Thoracic aorta (tissue), 2 donors: Measurements from ENCODE around the gene BRCC3. TPM values are rescaled to one million over a fixed set of nuclear protein-coding genes. Genes with fewer than 3 reads are reported as not detected.

Experiments used
- ATAC-seq: fragments of 150-250 bp; one replicate; pipeline ENCODE4 v1.8.0; 2017; ENCODE audit warnings: low read depth; ENCODE audit not compliant: insufficient number of reproducible peaks, low FRiP score
- DNase-seq: peaks from one replicate; pipeline ENCODE4 v3.0.0-alpha.2; 2020; ENCODE audit warnings: low spot score
- H3K27ac ChIP-seq, 2 donors: fragments of 200-600 bp; sonication (generic); 1 replicate in 1 of 2; 2 replicates in 1 of 2; pipeline ENCODE4 v1.5.1; 2016; ENCODE audit warnings: mild to moderate bottlenecking in 2 of 2, moderate library complexity in 2 of 2
- H3K27me3 ChIP-seq: fragments of 200-600 bp; sonication (generic); replicated peaks from 2 replicates; pipeline ENCODE4 v1.6.0; 2016; ENCODE audit warnings: mild to moderate bottlenecking; ENCODE audit not compliant: insufficient read depth
- H3K36me3 ChIP-seq: fragments of 200-600 bp; sonication (generic); one replicate; pipeline ENCODE4 v1.5.1; 2016
- H3K4me1 ChIP-seq, 2 donors: fragments of 200-600 bp; sonication (generic); 1 replicate in 1 of 2; 2 replicates in 1 of 2; pipeline versions ENCODE4 v1.5.1 to v1.6.0; 2016; ENCODE audit warnings: low read depth in 2 of 2, mild to moderate bottlenecking in 1 of 2; ENCODE audit not compliant: control insufficient read depth in 1 of 2
- H3K4me3 ChIP-seq: fragments of 200-600 bp; sonication (generic); 2 replicates; pipeline ENCODE4 v1.5.1; 2016; ENCODE audit warnings: mild to moderate bottlenecking
- H3K9me3 ChIP-seq: fragments of 200-600 bp; sonication (generic); 2 replicates; pipeline ENCODE4 v1.5.1; 2016
- total RNA-seq, 2 donors: library from RNA; depleted of rRNA; stranded (reverse); fragments of >200 nt; gene quantifications; one replicate each; pipeline versions ENCODE4 v1.1.0 to v1.2.3, GENCODE V29; 2016
- TF ChIP-seq, protein P1 (sequence below): fragments of 200-600 bp; sonication (generic); IDR thresholded peaks from one replicate; pipeline ENCODE4 v1.5.1; 2019; ENCODE audit warnings: antibody characterized with exemption

BRCC3 gene
- total RNA-seq, 2 donors from 2014 or later, result 6.2 to 14.2 TPM

DNA sequence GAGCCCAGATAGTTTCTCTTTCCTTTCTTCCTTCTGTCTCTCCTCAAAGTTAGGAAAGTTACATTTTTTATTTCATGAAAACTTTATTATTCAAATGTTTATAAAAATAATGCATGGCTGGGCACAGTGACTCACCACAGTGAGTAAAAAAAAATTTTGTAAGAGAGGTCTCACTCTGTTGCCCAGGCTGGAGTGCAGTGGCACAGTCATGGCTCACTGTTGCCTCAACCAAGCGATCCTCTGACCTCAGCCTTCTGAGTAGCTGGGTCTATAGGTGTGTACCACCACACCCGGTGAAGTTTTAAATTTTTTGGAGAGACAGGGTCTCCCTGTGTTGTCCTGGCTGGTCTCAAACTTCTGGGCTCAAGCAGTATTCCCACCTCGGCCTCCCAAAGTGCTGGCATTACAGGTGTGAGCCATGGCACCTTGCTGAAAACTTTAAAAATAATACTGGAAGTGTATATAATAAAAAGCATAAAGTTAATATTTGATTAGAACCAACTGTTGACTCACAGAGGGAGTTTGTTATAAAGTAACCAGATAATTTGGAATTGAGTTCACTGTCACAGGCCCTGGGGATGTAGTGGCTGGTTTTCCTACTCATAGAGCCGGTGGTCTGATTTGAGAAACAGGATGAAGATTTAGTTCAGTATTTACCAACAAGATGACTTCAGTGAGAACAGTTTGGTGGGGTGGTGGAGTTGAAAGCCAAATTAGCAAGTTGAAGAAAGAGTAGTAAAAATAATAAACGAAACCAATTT, 18.4 kb upstream of the BRCC3 start:
- H3K9me3 ChIP-seq, result no peaks in the 10 kb centered on the region
- TF ChIP-seq, protein P1, sequence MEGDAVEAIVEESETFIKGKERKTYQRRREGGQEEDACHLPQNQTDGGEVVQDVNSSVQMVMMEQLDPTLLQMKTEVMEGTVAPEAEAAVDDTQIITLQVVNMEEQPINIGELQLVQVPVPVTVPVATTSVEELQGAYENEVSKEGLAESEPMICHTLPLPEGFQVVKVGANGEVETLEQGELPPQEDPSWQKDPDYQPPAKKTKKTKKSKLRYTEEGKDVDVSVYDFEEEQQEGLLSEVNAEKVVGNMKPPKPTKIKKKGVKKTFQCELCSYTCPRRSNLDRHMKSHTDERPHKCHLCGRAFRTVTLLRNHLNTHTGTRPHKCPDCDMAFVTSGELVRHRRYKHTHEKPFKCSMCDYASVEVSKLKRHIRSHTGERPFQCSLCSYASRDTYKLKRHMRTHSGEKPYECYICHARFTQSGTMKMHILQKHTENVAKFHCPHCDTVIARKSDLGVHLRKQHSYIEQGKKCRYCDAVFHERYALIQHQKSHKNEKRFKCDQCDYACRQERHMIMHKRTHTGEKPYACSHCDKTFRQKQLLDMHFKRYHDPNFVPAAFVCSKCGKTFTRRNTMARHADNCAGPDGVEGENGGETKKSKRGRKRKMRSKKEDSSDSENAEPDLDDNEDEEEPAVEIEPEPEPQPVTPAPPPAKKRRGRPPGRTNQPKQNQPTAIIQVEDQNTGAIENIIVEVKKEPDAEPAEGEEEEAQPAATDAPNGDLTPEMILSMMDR, result no peak

GRCh38 chrX:155053656-155054055, 17.7 kb upstream of the BRCC3 start:
- DNase-seq, result no peak
- Histone ChIP-seq H3K36me3 (no peaks in the 10 kb centered on the region), H3K27ac (no peak overlapping the region), H3K27me3 (no peaks in the 10 kb centered on the region), H3K4me3 (no peak overlapping the region), H3K9me3 (no peaks in the 10 kb centered on the region), H3K4me1 (no peaks in the 10 kb centered on the region)
- TF ChIP-seq, protein P1, result no peak
- ATAC-seq, result no peak

More for the DNA sequence above, 18.4 kb upstream of the BRCC3 start:
- ATAC-seq (no peak), DNase-seq (no peak)
- H3K27me3 ChIP-seq, result no peaks in the 10 kb centered on the region
- H3K36me3 ChIP-seq, result no peaks in the 10 kb centered on the region
- H3K27ac ChIP-seq, result no peak overlapping the region
- H3K4me1 ChIP-seq, result no peaks in the 10 kb centered on the region
- H3K4me3 ChIP-seq, result no peak overlapping the region

GRCh38 chrX:155054255-155054654, 17.1 kb upstream of the BRCC3 start:
- no peaks in the 10 kb centered on the region for H3K4me1 ChIP-seq
- H3K27me3 ChIP-seq, result no peaks in the 10 kb centered on the region
- no peaks in the 10 kb centered on the region for H3K9me3 ChIP-seq
- H3K4me3 ChIP-seq, result no peak overlapping the region
- ATAC-seq, result no peak
- H3K27ac ChIP-seq, result no peak overlapping the region
- H3K36me3 ChIP-seq, result no peaks in the 10 kb centered on the region
- TF ChIP-seq, protein P1, result no peak
- no peak for DNase-seq

DNA sequence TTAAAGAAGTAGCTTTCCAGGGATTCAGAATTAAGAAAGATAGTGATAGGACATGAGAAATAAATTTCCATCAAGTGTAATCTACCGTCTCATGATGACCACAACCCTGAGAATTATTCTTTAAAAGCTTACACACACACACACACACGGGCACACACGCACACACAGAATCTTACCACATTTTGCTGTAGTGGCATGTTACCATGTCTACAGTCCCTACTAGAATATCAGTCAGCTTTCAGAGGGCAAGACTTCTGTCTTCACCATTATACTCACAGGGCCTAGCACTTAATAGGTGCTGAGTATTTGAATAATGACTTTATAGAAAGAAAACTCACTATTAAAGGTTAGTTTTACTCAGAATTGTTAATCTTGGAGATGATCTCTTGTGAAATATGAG, 15.8 kb upstream of the BRCC3 start:
- TF ChIP-seq, protein P1, result no peak

GRCh38 chrX:155056471-155056870, 14.8 kb upstream of the BRCC3 start:
- peak overlapping the region in 1 of 2 donors; percentile 44 for H3K27ac ChIP-seq
- no peaks in the 10 kb centered on the region for H3K4me1 ChIP-seq
- H3K36me3 ChIP-seq, result no peaks in the 10 kb centered on the region
- H3K9me3 ChIP-seq, result no peaks in the 10 kb centered on the region
- H3K4me3 ChIP-seq, result no peak overlapping the region
- ATAC-seq (no peak), DNase-seq (no peak)
- TF ChIP-seq, protein P1, result no peak
- H3K27me3 ChIP-seq, result no peaks in the 10 kb centered on the region

More for the DNA sequence above, 15.8 kb upstream of the BRCC3 start:
- H3K4me1 ChIP-seq, result no peaks in the 10 kb centered on the region
- ATAC-seq (no peak), DNase-seq (no peak)
- H3K4me3 ChIP-seq, result no peak overlapping the region
- no peaks in the 10 kb centered on the region for H3K36me3 ChIP-seq
- H3K27ac ChIP-seq, result no peak overlapping the region
- H3K9me3 ChIP-seq, result no peaks in the 10 kb centered on the region
- H3K27me3 ChIP-seq, result no peaks in the 10 kb centered on the region
